Measurements from ENCODE around the gene FAM193A. TPM values are rescaled to one million over a fixed set of nuclear protein-coding genes. Genes with fewer than 3 reads are reported as not detected.
A peak's percentile ranks its signal among the peaks of the same experiment; 100 is the strongest.
"Not testable (repeated sequence)": the region's sequence is repeated elsewhere in the genome, so short reads cannot be mapped to it uniquely, and the experiment has no call there.

The FAM193A gene
- total and polyA plus RNA-seq, 5 donors from 2014 or later, result 0.71 to 44.3 (median 1.6) TPM

- Mint-ChIP-seq H3K9me3 (peaks cover 0 to 3% (median 0%) of the 10 kb centered on the region in 7 donors), H3K27me3 (no peaks in the 10 kb centered on the region), H3K36me3 (peaks cover 4% of the 10 kb centered on the region), H3K4me3 (peak overlapping the region in 1 of 4 donors; percentile 1), H3K4me1 (peaks cover 36 to 71% (median 56%) of the 10 kb centered on the region in 4 donors), H3K27ac (peak overlapping the region in 1 of 3 donors; percentile 76)
- DNase-seq (no peak), ATAC-seq (ENCODE audit: low read depth in 2 of 2) (no peak)
- no peaks in the 10 kb centered on the region for H3K36me3 ChIP-seq (ENCODE audit: control insufficient read depth, insufficient read depth, low read length)
- no peak overlapping the region for H3K4me3 ChIP-seq (ENCODE audit: low read depth, low read length)
- peaks cover 9% of the 10 kb centered on the region for H3K4me1 ChIP-seq (ENCODE audit: control insufficient read depth, insufficient read depth, low read length, poor library complexity, severe bottlenecking)
- no peak overlapping the region for H3K27ac ChIP-seq (ENCODE audit: insufficient read depth, low read length, poor library complexity, severe bottlenecking)
- H3K9me3 ChIP-seq (ENCODE audit: control insufficient read depth in 2 of 2, low read length in 2 of 2), result no peaks in the 10 kb centered on the region
- H3K27me3 ChIP-seq (ENCODE audit: control insufficient read depth, insufficient read depth, low read length), result no peaks in the 10 kb centered on the region
Observed at GRCh38 chr4:2583092-2583491, 46.6 kb downstream of the FAM193A start.

- Mint-ChIP-seq H3K27me3 (no peaks in the 10 kb centered on the region), H3K4me1 (peaks cover 37 to 75% (median 59%) of the 10 kb centered on the region in 4 donors), H3K36me3 (peaks cover 4% of the 10 kb centered on the region), H3K9me3 (peaks cover 0 to 3% (median 0%) of the 10 kb centered on the region in 7 donors), H3K4me3 (peak overlapping the region in 1 of 4 donors; percentile 1), H3K27ac (peak overlapping the region in 2 of 3 donors; percentile 6 to 76)
- Histone ChIP-seq H3K36me3 (ENCODE audit: control insufficient read depth, insufficient read depth, low read length) (no peaks in the 10 kb centered on the region), H3K4me3 (ENCODE audit: low read depth, low read length) (no peak overlapping the region), H3K4me1 (ENCODE audit: control insufficient read depth, insufficient read depth, low read length, poor library complexity, severe bottlenecking) (peaks cover 9% of the 10 kb centered on the region), H3K9me3 (ENCODE audit: control insufficient read depth in 2 of 2, low read length in 2 of 2) (no peaks in the 10 kb centered on the region), H3K27me3 (ENCODE audit: control insufficient read depth, insufficient read depth, low read length) (no peaks in the 10 kb centered on the region), H3K27ac (ENCODE audit: insufficient read depth, low read length, poor library complexity, severe bottlenecking) (no peak overlapping the region)
- ATAC-seq (ENCODE audit: low read depth in 2 of 2), result no peak
- no peak for DNase-seq
Observed at GRCh38 chr4:2583517-2583916, 47.1 kb downstream of the FAM193A start.

GRCh38 chr4:2586502-2586901 is 50.1 kb downstream of the FAM193A start:
- ATAC-seq (ENCODE audit: low read depth in 2 of 2) (no peak), DNase-seq (no peak)
- Mint-ChIP-seq H3K4me3 (no peak overlapping the region), H3K27me3 (no peaks in the 10 kb centered on the region), H3K9me3 (peaks cover 0 to 3% (median 0%) of the 10 kb centered on the region in 7 donors), H3K4me1 (peaks cover 52 to 85% (median 72%) of the 10 kb centered on the region in 4 donors), H3K36me3 (no peaks in the 10 kb centered on the region), H3K27ac (peak overlapping the region in 1 of 3 donors; percentile 20)
- Histone ChIP-seq H3K4me1 (ENCODE audit: control insufficient read depth, insufficient read depth, low read length, poor library complexity, severe bottlenecking) (peaks cover 27% of the 10 kb centered on the region), H3K9me3 (ENCODE audit: control insufficient read depth in 2 of 2, low read length in 2 of 2) (no peaks in the 10 kb centered on the region), H3K4me3 (ENCODE audit: low read depth, low read length) (no peak overlapping the region), H3K36me3 (ENCODE audit: control insufficient read depth, insufficient read depth, low read length) (no peaks in the 10 kb centered on the region), H3K27ac (ENCODE audit: insufficient read depth, low read length, poor library complexity, severe bottlenecking) (no peak overlapping the region), H3K27me3 (ENCODE audit: control insufficient read depth, insufficient read depth, low read length) (no peaks in the 10 kb centered on the region)

- H3K4me1 Mint-ChIP-seq, result peaks cover 48 to 86% (median 71%) of the 10 kb centered on the region in 4 donors
- no peak for DNase-seq
- Histone ChIP-seq H3K27ac (ENCODE audit: insufficient read depth, low read length, poor library complexity, severe bottlenecking) (no peak overlapping the region), H3K4me3 (ENCODE audit: low read depth, low read length) (no peak overlapping the region), H3K36me3 (ENCODE audit: control insufficient read depth, insufficient read depth, low read length) (no peaks in the 10 kb centered on the region), H3K27me3 (ENCODE audit: control insufficient read depth, insufficient read depth, low read length) (no peaks in the 10 kb centered on the region), H3K9me3 (ENCODE audit: control insufficient read depth in 2 of 2, low read length in 2 of 2) (no peaks in the 10 kb centered on the region), H3K4me1 (ENCODE audit: control insufficient read depth, insufficient read depth, low read length, poor library complexity, severe bottlenecking) (peaks cover 27% of the 10 kb centered on the region)
- no peak overlapping the region for H3K4me3 Mint-ChIP-seq
- no peaks in the 10 kb centered on the region for H3K27me3 Mint-ChIP-seq
- no peak for ATAC-seq (ENCODE audit: low read depth in 2 of 2)
- H3K27ac Mint-ChIP-seq, result peak overlapping the region in 2 of 3 donors; percentile 44 to 53
- H3K36me3 Mint-ChIP-seq, result no peaks in the 10 kb centered on the region
- H3K9me3 Mint-ChIP-seq, result no peaks in the 10 kb centered on the region
Observed at GRCh38 chr4:2587213-2587823, 50.9 kb downstream of the FAM193A start.

GRCh38 chr4:2588259-2588658 is 51.8 kb downstream of the FAM193A start:
- DNase-seq (no peak), ATAC-seq (ENCODE audit: low read depth in 2 of 2) (no peak)
- Histone ChIP-seq H3K4me1 (ENCODE audit: control insufficient read depth, insufficient read depth, low read length, poor library complexity, severe bottlenecking) (peaks cover 32% of the 10 kb centered on the region), H3K36me3 (ENCODE audit: control insufficient read depth, insufficient read depth, low read length) (no peaks in the 10 kb centered on the region), H3K27me3 (ENCODE audit: control insufficient read depth, insufficient read depth, low read length) (no peaks in the 10 kb centered on the region), H3K4me3 (ENCODE audit: low read depth, low read length) (no peak overlapping the region), H3K9me3 (ENCODE audit: control insufficient read depth in 2 of 2, low read length in 2 of 2) (no peaks in the 10 kb centered on the region), H3K27ac (ENCODE audit: insufficient read depth, low read length, poor library complexity, severe bottlenecking) (no peak overlapping the region)
- Mint-ChIP-seq H3K36me3 (no peaks in the 10 kb centered on the region), H3K27ac (peak overlapping the region in 2 of 3 donors; percentile 44 to 71), H3K9me3 (no peaks in the 10 kb centered on the region), H3K27me3 (no peaks in the 10 kb centered on the region), H3K4me1 (peaks cover 44 to 86% (median 71%) of the 10 kb centered on the region in 4 donors), H3K4me3 (no peak overlapping the region)

- Histone ChIP-seq H3K4me1 (ENCODE audit: control insufficient read depth, insufficient read depth, low read length, poor library complexity, severe bottlenecking) (peaks cover 38% of the 10 kb centered on the region), H3K27me3 (ENCODE audit: control insufficient read depth, insufficient read depth, low read length) (no peaks in the 10 kb centered on the region), H3K4me3 (ENCODE audit: low read depth, low read length) (no peak overlapping the region), H3K27ac (ENCODE audit: insufficient read depth, low read length, poor library complexity, severe bottlenecking) (no peak overlapping the region), H3K9me3 (ENCODE audit: control insufficient read depth in 2 of 2, low read length in 2 of 2) (no peaks in the 10 kb centered on the region), H3K36me3 (ENCODE audit: control insufficient read depth, insufficient read depth, low read length) (peaks cover 4% of the 10 kb centered on the region)
- peak overlapping the region in 3 of 4 donors; percentile 3 to 25 (median 3) for H3K4me3 Mint-ChIP-seq
- no peaks in the 10 kb centered on the region for H3K36me3 Mint-ChIP-seq
- DNase-seq (no peak), ATAC-seq (ENCODE audit: low read depth in 2 of 2) (peak in 1 of 2 donors; percentile 22)
- peaks cover 33 to 89% (median 69%) of the 10 kb centered on the region in 4 donors for H3K4me1 Mint-ChIP-seq
- H3K27ac Mint-ChIP-seq, result peak overlapping the region; percentile 9 to 90 (median 84)
- H3K27me3 Mint-ChIP-seq, result no peaks in the 10 kb centered on the region
- H3K9me3 Mint-ChIP-seq, result no peaks in the 10 kb centered on the region
Observed at GRCh38 chr4:2591189-2591588, 54.7 kb downstream of the FAM193A start.

- H3K9me3 ChIP-seq (ENCODE audit: control insufficient read depth in 2 of 2, low read length in 2 of 2); ATAC-seq (ENCODE audit: low read depth in 2 of 2); DNase-seq; H3K9me3 Mint-ChIP-seq; H3K36me3 Mint-ChIP-seq; H3K27ac ChIP-seq (ENCODE audit: insufficient read depth, low read length, poor library complexity, severe bottlenecking); H3K4me3 ChIP-seq (ENCODE audit: low read depth, low read length); H3K27me3 Mint-ChIP-seq; H3K4me3 Mint-ChIP-seq; H3K27me3 ChIP-seq (ENCODE audit: control insufficient read depth, insufficient read depth, low read length): not testable (repeated sequence)
- Histone ChIP-seq H3K4me1 (ENCODE audit: control insufficient read depth, insufficient read depth, low read length, poor library complexity, severe bottlenecking) (peaks cover 38% of the 10 kb centered on the region), H3K36me3 (ENCODE audit: control insufficient read depth, insufficient read depth, low read length) (peaks cover 12% of the 10 kb centered on the region)
- Mint-ChIP-seq H3K27ac (peak overlapping the region in 2 of 3 donors; percentile 46 to 82), H3K4me1 (peaks cover 27 to 89% (median 69%) of the 10 kb centered on the region in 4 donors)
Observed at GRCh38 chr4:2592014-2592413, 55.6 kb downstream of the FAM193A start.

GRCh38 chr4:2592572-2592971 is 56.1 kb downstream of the FAM193A start:
- Mint-ChIP-seq H3K4me1 (peaks cover 28 to 89% (median 69%) of the 10 kb centered on the region in 4 donors), H3K27me3 (no peaks in the 10 kb centered on the region), H3K27ac (peak overlapping the region in 2 of 3 donors; percentile 47 to 82), H3K4me3 (no peak overlapping the region), H3K36me3 (peaks cover 13% of the 10 kb centered on the region), H3K9me3 (no peaks in the 10 kb centered on the region)
- peaks cover 33% of the 10 kb centered on the region for H3K4me1 ChIP-seq (ENCODE audit: control insufficient read depth, insufficient read depth, low read length, poor library complexity, severe bottlenecking)
- DNase-seq, result no peak
- ATAC-seq (ENCODE audit: low read depth in 2 of 2), result no peak
- H3K27ac ChIP-seq (ENCODE audit: insufficient read depth, low read length, poor library complexity, severe bottlenecking), result no peak overlapping the region
- H3K27me3 ChIP-seq (ENCODE audit: control insufficient read depth, insufficient read depth, low read length), result no peaks in the 10 kb centered on the region
- peaks cover 16% of the 10 kb centered on the region for H3K36me3 ChIP-seq (ENCODE audit: control insufficient read depth, insufficient read depth, low read length)
- H3K9me3 ChIP-seq (ENCODE audit: control insufficient read depth in 2 of 2, low read length in 2 of 2), result no peaks in the 10 kb centered on the region
- no peak overlapping the region for H3K4me3 ChIP-seq (ENCODE audit: low read depth, low read length)

Measured in CD4-positive, CD25-positive, alpha-beta regulatory T cell (primary cell).